Measurements from ENCODE around the gene CACNA1S.

CACNA1S gene

DNA sequence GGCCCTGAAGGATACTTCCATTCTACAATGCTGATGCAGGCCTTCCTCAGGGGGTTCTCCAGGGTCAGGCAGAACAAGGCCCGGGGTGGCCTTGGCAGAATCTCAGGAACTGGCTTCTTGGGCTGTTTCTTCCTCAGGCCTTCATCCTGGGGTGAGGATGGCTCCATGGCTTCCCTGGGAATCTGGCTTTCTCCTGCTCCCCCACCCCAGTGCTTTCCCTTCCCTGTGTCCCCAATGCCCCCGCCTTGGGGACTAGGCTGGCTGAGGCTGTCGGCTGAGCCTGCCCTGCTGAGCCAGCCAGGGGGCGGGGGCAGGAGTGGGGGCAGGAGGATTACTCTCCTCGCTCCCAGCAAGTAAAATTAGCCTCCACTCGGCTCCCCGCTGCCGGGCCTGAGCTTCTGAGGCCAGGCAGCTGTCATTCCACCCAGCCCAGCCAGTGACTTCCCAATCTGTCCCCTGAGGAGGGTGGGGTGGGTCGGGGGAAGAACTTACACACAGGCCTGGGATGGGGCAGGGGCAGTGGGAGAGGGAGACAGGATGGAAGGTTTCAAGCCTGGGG, at the start of gene CACNA1S:
TSS of gene CACNA1S (minus strand) at position 254 of the 559 bp plus-strand sequence. CDS start at position 167, 87 bp downstream.
- no peak for DNase-seq

DNA sequence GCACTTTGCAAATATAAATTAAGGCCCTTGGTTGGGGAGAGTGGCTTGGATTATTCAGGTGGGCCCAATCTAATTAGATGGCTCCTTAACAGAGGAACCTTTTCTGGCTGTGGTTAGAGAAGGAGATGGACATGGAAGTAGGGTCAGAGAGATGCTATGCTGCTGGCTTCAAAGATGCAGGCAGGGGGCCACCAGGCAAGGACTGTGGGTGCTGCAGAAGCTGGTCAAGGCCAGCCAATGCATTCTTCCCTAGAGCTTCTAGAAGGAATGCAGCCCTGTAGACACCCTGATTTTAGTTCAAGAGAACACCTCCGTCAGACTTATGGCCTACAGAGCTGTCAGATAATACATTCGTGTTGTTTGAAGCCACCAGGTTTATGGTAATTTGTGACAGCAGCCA, 45.7 kb upstream of the CACNA1S start:
- DNase-seq: no peak

DNA sequence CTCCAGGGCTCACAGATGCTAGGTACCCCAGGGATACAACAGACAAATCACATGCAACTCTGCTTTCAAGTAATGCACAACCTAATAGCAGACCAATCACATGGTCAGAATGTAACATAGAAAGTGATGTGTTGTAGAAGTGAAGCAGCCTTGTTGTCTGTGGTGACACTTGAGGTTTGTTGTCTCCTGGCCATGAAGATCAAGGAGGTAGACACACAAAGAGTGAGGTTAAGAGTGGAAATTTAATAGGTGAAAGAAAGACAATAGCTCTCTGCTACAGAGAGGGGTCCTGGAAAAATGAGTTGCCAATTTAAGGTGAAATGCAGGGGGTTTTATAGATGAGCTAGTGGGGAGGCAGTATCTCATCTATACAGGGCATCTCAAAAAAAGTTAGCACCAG, 44.6 kb upstream of the CACNA1S start:
- no peak for DNase-seq

- no peak for DNase-seq
Observed at GRCh38 chr1:201156346-201156745, 44.1 kb upstream of the CACNA1S start.

DNA sequence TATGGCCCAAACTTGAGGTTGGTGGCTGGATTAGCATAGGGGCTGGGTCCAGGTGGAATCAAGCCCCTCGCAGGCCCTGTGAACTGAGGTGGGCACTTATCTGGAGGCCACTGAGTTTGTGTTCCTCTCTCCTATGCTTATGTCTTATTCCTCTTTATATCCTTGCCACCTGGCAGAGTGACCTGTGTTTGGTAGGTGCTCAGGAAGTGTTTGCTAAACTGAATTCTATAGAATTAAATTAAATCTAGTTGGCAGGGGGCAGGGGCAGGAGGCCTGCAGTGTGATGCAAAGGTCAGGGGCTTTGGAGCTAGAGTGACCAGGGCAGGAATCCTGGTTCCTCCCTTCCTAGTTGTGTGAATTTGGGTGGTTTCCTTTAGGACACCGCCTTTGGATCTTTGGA, 43.1 kb upstream of the CACNA1S start:
- DNase-seq: no peak

- peak; percentile 68 for DNase-seq
Observed at GRCh38 chr1:201154389-201155165, 42.4 kb upstream of the CACNA1S start, which contains the start of gene TMEM9. Gene TMEM9 (minus strand): TSS chr1:201154474. CDS start chr1:201153923, 551 bp downstream.

GRCh38 chr1:201153474-201154388, 41.5 kb upstream of the CACNA1S start:
- no peak for DNase-seq

DNA sequence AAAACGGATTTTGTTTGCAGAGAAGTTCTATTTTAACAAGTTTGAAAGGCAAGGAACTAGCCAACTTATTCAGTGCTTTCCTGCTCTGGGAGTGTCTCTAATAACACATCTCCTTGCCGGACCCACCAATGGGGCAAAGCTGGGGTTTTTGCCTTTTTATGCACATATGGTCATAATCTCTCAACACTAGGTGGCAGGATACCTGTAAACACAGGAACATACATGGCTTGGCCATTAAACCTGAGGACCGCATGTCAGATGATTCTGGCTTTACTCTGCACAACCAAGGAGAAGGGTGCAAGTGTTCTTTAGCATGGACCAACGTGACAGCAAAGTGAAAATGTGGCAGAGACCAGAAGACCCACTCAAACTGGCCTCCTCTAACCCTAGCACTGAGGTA, 37.2 kb upstream of the CACNA1S start:
- no peak for DNase-seq

DNA sequence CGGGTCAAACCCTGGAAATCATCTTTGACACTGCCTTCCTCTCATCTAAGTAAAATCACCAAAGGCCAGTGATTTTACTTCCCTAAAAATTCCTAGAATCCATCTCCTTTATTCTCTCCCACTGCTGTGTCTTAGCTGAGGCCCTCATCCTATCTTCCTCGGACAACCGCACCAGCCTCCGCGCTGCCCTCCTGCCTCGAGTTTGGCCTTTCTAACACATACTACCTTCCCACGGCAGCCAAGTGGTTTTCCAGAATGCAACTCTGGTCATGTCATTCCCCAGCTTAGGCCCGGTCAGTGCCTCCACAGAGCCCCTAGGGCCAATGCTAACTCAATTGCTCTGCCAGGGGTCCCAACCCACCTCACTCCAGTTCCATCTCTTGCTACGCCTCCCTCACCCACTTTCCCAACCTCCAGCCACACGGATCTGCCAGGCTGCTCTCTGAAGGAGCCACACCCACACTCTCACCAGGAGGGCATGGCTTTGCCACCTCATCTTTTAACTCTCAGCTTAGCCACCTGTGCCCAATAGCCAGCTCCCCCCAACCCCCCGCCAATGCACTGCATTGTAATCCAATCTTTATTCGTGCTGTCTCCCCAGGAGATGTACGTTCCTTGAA, 35.3 kb upstream of the CACNA1S start:
- DNase-seq: no peak

- no peak for DNase-seq
Observed at GRCh38 chr1:201146626-201147390, 34.6 kb upstream of the CACNA1S start.

- DNase-seq: no peak
Observed at GRCh38 chr1:201145816-201146215, 33.6 kb upstream of the CACNA1S start.

GRCh38 chr1:201145132-201145531, 32.9 kb upstream of the CACNA1S start:
- no peak for DNase-seq

GRCh38 chr1:201144701-201145100, 32.5 kb upstream of the CACNA1S start:
- no peak for DNase-seq

DNA sequence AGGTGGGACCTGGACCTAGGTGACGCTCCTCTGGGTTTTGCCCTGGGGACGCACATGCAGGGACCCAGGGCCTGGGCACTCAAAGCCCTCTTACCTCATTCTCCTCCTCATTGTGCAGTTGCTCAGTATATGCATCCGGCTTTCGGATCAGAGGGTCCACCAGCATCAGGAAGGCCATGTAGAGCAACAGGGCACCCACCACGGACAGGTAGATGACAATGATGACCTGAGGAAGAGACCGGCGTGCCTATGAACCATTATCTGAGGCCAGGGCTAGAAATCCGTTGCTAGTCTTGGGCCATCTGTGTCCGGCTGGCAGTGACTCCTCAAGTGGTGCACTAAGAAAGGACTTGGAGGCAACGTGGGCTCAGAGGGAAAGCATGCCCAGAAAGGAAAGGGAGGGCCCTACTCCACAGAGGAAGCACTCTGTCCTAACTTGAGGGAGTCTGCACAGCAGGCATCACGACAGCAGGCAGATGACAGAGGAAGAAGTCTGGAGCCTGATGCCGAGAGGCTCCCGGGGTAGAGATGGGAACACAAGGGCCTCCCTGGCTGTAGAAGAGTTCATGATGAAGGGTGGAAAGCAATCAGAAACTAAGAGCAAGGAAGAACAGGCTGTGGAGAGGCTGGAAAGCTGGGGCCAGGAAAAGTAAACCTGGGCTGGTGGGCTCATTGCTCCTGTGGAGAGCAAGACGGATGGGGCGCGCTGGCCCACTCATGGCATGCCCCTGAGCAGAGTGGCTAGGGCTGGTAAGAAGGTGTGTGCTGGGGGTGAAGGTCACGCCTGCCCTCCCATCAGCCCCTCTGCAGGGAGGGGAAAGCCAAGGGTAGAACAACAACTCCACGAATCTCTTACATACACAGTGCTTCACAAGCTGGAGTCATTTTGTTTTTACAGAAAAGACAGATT, 31.8 kb upstream of the CACNA1S start:
- no peak for DNase-seq

GRCh38 chr1:201142849-201143725, 30.9 kb upstream of the CACNA1S start:
- DNase-seq: no peak

GRCh38 chr1:201142011-201142848, 30.0 kb upstream of the CACNA1S start:
- DNase-seq: no peak

GRCh38 chr1:201141418-201141817, 29.2 kb upstream of the CACNA1S start:
- no peak for DNase-seq

DNA sequence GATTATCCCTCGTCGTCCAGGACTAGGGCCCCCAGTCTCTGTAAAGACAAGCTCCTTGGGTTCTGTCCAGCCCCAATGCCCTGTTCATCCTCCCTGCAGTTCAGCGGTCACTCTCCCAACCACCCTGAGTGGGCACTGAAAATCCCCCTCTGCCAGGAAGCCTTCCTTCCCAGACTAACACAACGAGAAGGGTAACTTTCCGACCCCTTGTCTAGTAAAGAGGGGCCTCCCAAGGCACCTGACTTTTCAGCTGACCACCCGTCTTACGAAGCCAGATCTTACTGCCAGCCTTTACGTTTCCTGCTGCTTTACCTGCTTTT, 28.7 kb upstream of the CACNA1S start:
- no peak for DNase-seq

DNA sequence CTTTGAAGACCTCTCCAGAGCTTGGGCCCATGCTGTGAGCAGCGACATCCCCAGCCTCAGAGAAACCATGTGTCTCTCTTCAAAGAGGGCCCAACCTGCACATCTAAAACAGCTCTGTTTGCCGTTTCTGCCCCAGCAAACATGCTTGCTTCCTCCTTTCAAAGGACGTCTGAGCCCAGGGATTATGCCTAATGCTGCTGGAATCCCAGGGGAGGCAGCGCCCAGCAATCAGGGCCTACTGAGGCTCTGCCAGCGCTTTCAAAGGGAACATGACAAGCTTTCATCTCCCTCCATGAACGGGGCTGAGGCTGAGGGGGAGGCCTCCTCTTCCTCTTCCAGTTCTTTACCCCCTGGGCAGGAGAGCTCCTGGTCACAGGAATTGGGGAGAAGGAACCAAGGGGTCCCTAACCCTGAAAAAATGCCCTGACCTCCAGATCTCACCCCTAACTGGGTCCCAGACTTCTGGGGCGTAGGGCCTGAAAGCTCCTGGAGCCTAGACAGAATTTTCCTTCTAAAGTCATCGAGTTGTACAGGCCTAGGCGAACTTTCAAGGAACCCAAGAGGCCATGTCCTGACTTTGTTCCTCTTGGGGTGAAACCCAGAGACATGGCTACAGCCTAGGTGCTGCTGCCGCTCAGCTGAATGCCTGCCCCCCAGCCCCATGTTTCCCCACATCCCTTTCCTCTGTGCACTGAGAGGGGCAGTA, 28.2 kb upstream of the CACNA1S start:
- no peak for DNase-seq

Data from NCI-H1417 treated with DMSO at 0.1 percent for 48 hours (cell line).